Memory B cell (primary cell): ENCODE measurements around the gene LARGE1.

Experiments used
- ATAC-seq: fragments of 150-1000 bp; cut with Tn5 transposase; 2 replicates; pipeline ENCODE4 v1.10.0; 2021; ENCODE audit warnings: low read depth, mild to moderate bottlenecking, moderate library complexity
- DNase-seq, 2 donors: peaks; one replicate each; pipeline ENCODE4 v3.0.0; 2022; ENCODE audit warnings: low spot score in 2 of 2
- H3K27ac Mint-ChIP-seq: one replicate; pipeline ENCODE4 v1.8.0; 2022; ENCODE audit warnings: mild to moderate bottlenecking, moderate library complexity, mixed read lengths
- H3K27me3 Mint-ChIP-seq: one replicate; pipeline ENCODE4 v1.8.0; 2022; ENCODE audit warnings: mixed read lengths
- H3K36me3 Mint-ChIP-seq: one replicate; pipeline ENCODE4 v1.8.0; 2022; ENCODE audit warnings: mild to moderate bottlenecking, mixed read lengths
- H3K4me1 Mint-ChIP-seq: one replicate; pipeline ENCODE4 v1.8.0; 2022; ENCODE audit warnings: mixed read lengths
- H3K4me3 Mint-ChIP-seq: one replicate; pipeline ENCODE4 v1.8.0; 2022; ENCODE audit warnings: mild to moderate bottlenecking, moderate library complexity, mixed read lengths
- H3K9me3 Mint-ChIP-seq: one replicate; pipeline ENCODE4 v1.8.0; 2022; ENCODE audit warnings: mixed read lengths

The LARGE1 gene

DNA sequence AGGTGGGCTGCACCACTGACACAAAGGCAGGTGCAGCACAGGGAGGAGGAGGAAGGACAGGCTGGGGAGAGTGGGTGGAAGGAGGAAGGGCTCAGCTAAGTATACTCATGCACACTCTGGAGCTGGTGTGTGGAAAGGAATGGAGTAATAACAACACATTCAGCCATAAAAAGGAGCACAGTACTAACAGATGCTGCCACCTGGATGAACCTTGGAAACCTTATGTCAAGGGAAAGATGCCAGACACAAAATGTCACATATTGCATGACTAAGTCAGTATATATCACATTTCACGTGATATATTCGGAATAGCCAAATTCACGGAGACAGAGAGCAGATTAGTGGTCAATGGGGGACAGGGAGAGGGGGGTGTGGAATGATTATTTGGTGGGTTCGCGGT lies 472.5 kb downstream of the LARGE1 start:
- peaks cover 7% of the 10 kb centered on the region for H3K4me1 Mint-ChIP-seq
- H3K9me3 Mint-ChIP-seq = no peaks in the 10 kb centered on the region
- H3K36me3 Mint-ChIP-seq = peaks cover 2% of the 10 kb centered on the region
- ATAC-seq (no peak), DNase-seq (no peak)
- H3K27ac Mint-ChIP-seq = no peak overlapping the region
- H3K4me3 Mint-ChIP-seq = no peak overlapping the region
- H3K27me3 Mint-ChIP-seq = peaks cover 2% of the 10 kb centered on the region

- no peak overlapping the region for H3K4me3 Mint-ChIP-seq
- ATAC-seq (no peak), DNase-seq (no peak)
- no peaks in the 10 kb centered on the region for H3K9me3 Mint-ChIP-seq
- peaks cover 6% of the 10 kb centered on the region for H3K36me3 Mint-ChIP-seq
- H3K4me1 Mint-ChIP-seq = peaks cover 7% of the 10 kb centered on the region
- H3K27ac Mint-ChIP-seq = no peak overlapping the region
- peaks cover 2% of the 10 kb centered on the region for H3K27me3 Mint-ChIP-seq
These were observed 476.6 kb downstream of the LARGE1 start for GRCh38 chr22:33443683-33444082.

- H3K27ac Mint-ChIP-seq = no peak overlapping the region
- ATAC-seq = no peak
- no peak for DNase-seq
- H3K36me3 Mint-ChIP-seq = peaks cover 6% of the 10 kb centered on the region
- H3K4me3 Mint-ChIP-seq = no peak overlapping the region
- peaks cover 2% of the 10 kb centered on the region for H3K4me1 Mint-ChIP-seq
- no peaks in the 10 kb centered on the region for H3K9me3 Mint-ChIP-seq
- no peaks in the 10 kb centered on the region for H3K27me3 Mint-ChIP-seq
These were observed 479.5 kb downstream of the LARGE1 start for GRCh38 chr22:33440756-33441155.

GRCh38 chr22:33438273-33438672 lies 482.0 kb downstream of the LARGE1 start:
- H3K9me3 Mint-ChIP-seq = no peaks in the 10 kb centered on the region
- no peak overlapping the region for H3K27ac Mint-ChIP-seq
- H3K27me3 Mint-ChIP-seq = no peaks in the 10 kb centered on the region
- peaks cover 4% of the 10 kb centered on the region for H3K36me3 Mint-ChIP-seq
- H3K4me3 Mint-ChIP-seq = no peak overlapping the region
- no peak for DNase-seq
- H3K4me1 Mint-ChIP-seq = peaks cover 2% of the 10 kb centered on the region
- no peak for ATAC-seq

- H3K27ac Mint-ChIP-seq = no peak overlapping the region
- H3K4me1 Mint-ChIP-seq = no peaks in the 10 kb centered on the region
- H3K27me3 Mint-ChIP-seq = peaks cover 2% of the 10 kb centered on the region
- no peak overlapping the region for H3K4me3 Mint-ChIP-seq
- DNase-seq (no peak), ATAC-seq (no peak)
- no peaks in the 10 kb centered on the region for H3K9me3 Mint-ChIP-seq
- H3K36me3 Mint-ChIP-seq = peaks cover 2% of the 10 kb centered on the region
These were observed 489.0 kb downstream of the LARGE1 start for GRCh38 chr22:33431300-33431699.

GRCh38 chr22:33429281-33429680 lies 491.0 kb downstream of the LARGE1 start:
- DNase-seq (no peak), ATAC-seq (no peak)
- Mint-ChIP-seq H3K4me1 (no peaks in the 10 kb centered on the region), H3K36me3 (peaks cover 2% of the 10 kb centered on the region), H3K27ac (no peak overlapping the region), H3K4me3 (no peak overlapping the region), H3K9me3 (no peaks in the 10 kb centered on the region), H3K27me3 (peaks cover 2% of the 10 kb centered on the region)

GRCh38 chr22:33427461-33427860 lies 492.8 kb downstream of the LARGE1 start:
- H3K27me3 Mint-ChIP-seq = peaks cover 2% of the 10 kb centered on the region
- H3K9me3 Mint-ChIP-seq = no peaks in the 10 kb centered on the region

DNA sequence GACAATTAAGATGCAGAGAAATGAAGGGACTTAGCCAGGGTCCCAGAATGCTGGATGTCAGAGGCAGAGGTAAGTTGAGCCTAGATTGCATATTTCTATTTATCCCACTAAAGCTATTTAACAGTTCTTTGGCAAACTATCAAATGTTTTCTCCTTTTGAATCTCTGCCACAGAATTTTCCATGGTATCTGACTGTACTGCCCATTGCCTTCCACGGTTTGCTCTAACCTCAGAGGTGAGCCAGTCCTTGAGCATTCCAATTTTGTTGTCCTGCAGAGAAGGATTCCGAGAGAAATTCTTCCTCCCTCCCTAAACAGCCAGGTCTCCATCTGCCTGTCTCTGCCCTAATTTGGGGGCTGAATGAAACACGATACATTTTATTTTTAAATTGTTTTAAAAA lies 493.8 kb downstream of the LARGE1 start:
- Mint-ChIP-seq H3K27ac (no peak overlapping the region), H3K36me3 (peaks cover 9% of the 10 kb centered on the region), H3K4me1 (no peaks in the 10 kb centered on the region), H3K4me3 (no peak overlapping the region), H3K27me3 (peaks cover 2% of the 10 kb centered on the region), H3K9me3 (peaks cover 3% of the 10 kb centered on the region)
- ATAC-seq = no peak
- DNase-seq = no peak

More at GRCh38 chr22:33427461-33427860, 492.8 kb downstream of the LARGE1 start:
- H3K36me3 Mint-ChIP-seq = peaks cover 2% of the 10 kb centered on the region
- H3K27ac Mint-ChIP-seq = no peak overlapping the region
- H3K4me3 Mint-ChIP-seq = no peak overlapping the region
- ATAC-seq (no peak), DNase-seq (no peak)
- H3K4me1 Mint-ChIP-seq = no peaks in the 10 kb centered on the region

DNA sequence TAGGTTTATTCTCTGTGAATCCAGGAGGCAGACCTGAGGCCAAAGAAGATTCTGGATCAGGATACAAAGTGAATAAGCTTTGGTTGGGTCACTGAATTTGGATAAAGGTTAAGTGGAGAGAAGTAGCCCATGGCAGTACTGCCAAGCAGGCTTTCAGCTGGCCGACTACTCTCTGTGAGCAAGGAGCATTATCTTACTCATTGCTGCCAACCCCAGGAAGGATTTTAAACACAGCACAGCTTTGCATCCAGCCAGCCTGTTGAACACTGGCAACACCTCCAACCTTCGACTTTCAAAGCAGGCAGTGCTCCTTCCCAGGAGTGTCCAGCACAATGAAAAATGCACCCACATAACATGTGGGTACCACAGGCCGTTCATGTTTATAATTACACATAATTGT lies 498.4 kb downstream of the LARGE1 start:
- no peaks in the 10 kb centered on the region for H3K4me1 Mint-ChIP-seq
- no peak for DNase-seq
- peaks cover 5% of the 10 kb centered on the region for H3K9me3 Mint-ChIP-seq
- H3K4me3 Mint-ChIP-seq = no peak overlapping the region
- H3K27ac Mint-ChIP-seq = no peak overlapping the region
- no peak for ATAC-seq
- H3K27me3 Mint-ChIP-seq = peaks cover under 1% of the 10 kb centered on the region
- H3K36me3 Mint-ChIP-seq = peaks cover 25% of the 10 kb centered on the region

GRCh38 chr22:33418484-33418883 lies 501.8 kb downstream of the LARGE1 start:
- ATAC-seq = no peak
- peaks cover 7% of the 10 kb centered on the region for H3K9me3 Mint-ChIP-seq
- no peaks in the 10 kb centered on the region for H3K4me1 Mint-ChIP-seq

GRCh38 chr22:33415401-33415800 lies 504.9 kb downstream of the LARGE1 start:
- no peak for DNase-seq
- H3K36me3 Mint-ChIP-seq = peaks cover 21% of the 10 kb centered on the region
- no peak overlapping the region for H3K4me3 Mint-ChIP-seq
- no peak overlapping the region for H3K27ac Mint-ChIP-seq
- H3K27me3 Mint-ChIP-seq = peaks cover 2% of the 10 kb centered on the region
- peaks cover 4% of the 10 kb centered on the region for H3K9me3 Mint-ChIP-seq
- ATAC-seq = no peak
- no peaks in the 10 kb centered on the region for H3K4me1 Mint-ChIP-seq

More at GRCh38 chr22:33418484-33418883, 501.8 kb downstream of the LARGE1 start:
- Mint-ChIP-seq H3K27ac (no peak overlapping the region), H3K36me3 (peaks cover 28% of the 10 kb centered on the region), H3K4me3 (no peak overlapping the region), H3K27me3 (no peaks in the 10 kb centered on the region)
- no peak for DNase-seq

DNA sequence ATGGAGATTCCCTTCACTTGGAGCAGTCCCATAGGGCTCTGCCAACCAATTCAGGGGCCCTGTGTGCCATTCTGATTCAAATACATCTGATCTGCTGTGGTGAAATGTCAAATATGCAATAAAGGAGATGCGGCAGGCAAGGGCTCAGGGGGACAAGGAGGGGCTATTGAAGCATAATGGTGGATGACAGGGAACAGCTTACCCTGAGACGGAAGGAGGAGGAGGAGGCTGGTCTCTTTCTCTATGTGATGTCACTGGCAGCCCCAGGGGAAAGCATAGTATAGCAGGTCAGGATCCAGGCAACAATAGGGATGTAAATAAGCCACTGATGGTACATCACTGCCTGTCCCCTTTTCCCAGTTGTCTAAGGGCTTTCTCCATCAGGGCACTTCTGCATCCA lies 511.2 kb downstream of the LARGE1 start:
- H3K9me3 Mint-ChIP-seq = no peaks in the 10 kb centered on the region
- no peak overlapping the region for H3K27ac Mint-ChIP-seq
- H3K36me3 Mint-ChIP-seq = no peaks in the 10 kb centered on the region
- DNase-seq = no peak
- H3K4me1 Mint-ChIP-seq = no peaks in the 10 kb centered on the region
- peaks cover 3% of the 10 kb centered on the region for H3K27me3 Mint-ChIP-seq
- no peak for ATAC-seq
- no peak overlapping the region for H3K4me3 Mint-ChIP-seq

- H3K27me3 Mint-ChIP-seq = peaks cover 2% of the 10 kb centered on the region
- H3K4me3 Mint-ChIP-seq = no peak overlapping the region
- no peaks in the 10 kb centered on the region for H3K9me3 Mint-ChIP-seq
- DNase-seq = no peak
- H3K27ac Mint-ChIP-seq = no peak overlapping the region
- no peaks in the 10 kb centered on the region for H3K4me1 Mint-ChIP-seq
- no peak for ATAC-seq
- H3K36me3 Mint-ChIP-seq = no peaks in the 10 kb centered on the region
These were observed 515.1 kb downstream of the LARGE1 start for GRCh38 chr22:33405194-33405593.

DNA sequence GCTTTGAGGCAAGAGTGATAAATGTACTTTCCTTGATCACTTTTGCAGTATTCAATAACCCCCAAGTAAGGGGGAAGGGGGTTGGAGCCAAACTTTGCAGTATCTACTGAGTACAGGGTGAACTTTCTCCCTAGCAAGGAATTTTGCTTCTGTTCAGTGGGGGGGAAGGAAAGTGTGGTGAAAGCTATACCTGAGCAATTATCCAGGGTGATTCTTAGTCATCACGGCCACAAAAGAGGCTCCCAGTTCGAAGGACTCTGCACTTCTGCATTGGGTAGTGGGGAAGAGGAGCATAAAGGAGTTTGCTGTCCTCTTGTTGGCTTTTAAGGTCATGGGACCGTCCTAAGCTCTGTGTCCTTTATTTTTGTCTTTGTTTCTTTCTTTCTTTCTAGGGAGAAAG lies 515.6 kb downstream of the LARGE1 start:
- Mint-ChIP-seq H3K27ac (no peak overlapping the region), H3K9me3 (no peaks in the 10 kb centered on the region), H3K36me3 (no peaks in the 10 kb centered on the region), H3K4me1 (no peaks in the 10 kb centered on the region), H3K4me3 (no peak overlapping the region), H3K27me3 (peaks cover 2% of the 10 kb centered on the region)
- DNase-seq (no peak), ATAC-seq (no peak)

DNA sequence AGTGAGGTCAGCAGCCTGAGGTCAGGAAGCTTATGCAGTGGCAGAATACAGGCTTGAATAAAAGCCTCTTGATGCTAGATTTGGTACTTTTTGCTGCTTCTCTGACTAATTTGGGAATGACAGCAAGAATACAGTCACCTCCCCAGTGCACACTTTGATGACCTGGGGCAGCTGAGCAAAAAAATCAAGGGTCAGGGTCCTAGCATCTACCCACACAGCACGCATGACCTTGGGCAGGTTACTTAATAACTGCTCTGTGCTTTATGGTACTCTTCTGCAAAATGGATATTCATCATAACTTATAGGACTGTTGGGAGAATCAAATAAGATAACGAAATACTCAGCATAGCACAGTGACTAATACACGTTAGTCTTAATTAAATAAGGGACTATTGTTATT lies 518.0 kb downstream of the LARGE1 start:
- DNase-seq (no peak), ATAC-seq (no peak)
- H3K4me3 Mint-ChIP-seq = no peak overlapping the region
- H3K36me3 Mint-ChIP-seq = peaks cover 4% of the 10 kb centered on the region
- peaks cover under 1% of the 10 kb centered on the region for H3K4me1 Mint-ChIP-seq
- H3K9me3 Mint-ChIP-seq = no peaks in the 10 kb centered on the region
- H3K27ac Mint-ChIP-seq = no peak overlapping the region
- H3K27me3 Mint-ChIP-seq = no peaks in the 10 kb centered on the region
